Measurements from ENCODE around the gene CEMP1.
"Not testable (repeated sequence)": the region's sequence is repeated elsewhere in the genome, so short reads cannot be mapped to it uniquely, and the experiment has no call there.

DNA sequence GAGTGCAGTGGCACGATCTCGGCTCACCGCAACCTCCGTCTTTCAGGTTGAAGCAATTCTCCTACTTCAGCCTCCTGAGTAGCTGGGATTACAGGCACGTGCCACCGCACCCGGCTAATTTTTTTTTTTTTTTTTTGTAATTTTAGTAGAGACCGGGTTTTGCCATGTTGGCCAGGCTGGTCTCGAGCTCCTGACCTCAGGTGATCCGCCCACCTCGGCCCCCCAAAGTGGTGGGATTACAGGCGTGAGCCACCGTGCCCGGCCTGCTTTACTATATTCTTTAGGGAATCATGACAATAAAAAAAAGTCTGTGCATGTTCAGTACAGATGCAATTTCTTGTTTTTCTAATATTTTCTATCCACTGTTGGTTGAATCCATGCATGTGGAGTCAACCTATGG, 12.6 kb upstream of the CEMP1 start:
- TF ChIP-seq, protein P1, sequence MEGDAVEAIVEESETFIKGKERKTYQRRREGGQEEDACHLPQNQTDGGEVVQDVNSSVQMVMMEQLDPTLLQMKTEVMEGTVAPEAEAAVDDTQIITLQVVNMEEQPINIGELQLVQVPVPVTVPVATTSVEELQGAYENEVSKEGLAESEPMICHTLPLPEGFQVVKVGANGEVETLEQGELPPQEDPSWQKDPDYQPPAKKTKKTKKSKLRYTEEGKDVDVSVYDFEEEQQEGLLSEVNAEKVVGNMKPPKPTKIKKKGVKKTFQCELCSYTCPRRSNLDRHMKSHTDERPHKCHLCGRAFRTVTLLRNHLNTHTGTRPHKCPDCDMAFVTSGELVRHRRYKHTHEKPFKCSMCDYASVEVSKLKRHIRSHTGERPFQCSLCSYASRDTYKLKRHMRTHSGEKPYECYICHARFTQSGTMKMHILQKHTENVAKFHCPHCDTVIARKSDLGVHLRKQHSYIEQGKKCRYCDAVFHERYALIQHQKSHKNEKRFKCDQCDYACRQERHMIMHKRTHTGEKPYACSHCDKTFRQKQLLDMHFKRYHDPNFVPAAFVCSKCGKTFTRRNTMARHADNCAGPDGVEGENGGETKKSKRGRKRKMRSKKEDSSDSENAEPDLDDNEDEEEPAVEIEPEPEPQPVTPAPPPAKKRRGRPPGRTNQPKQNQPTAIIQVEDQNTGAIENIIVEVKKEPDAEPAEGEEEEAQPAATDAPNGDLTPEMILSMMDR (IDR thresholded peaks at IDR 0.05) = not testable (repeated sequence)
- not testable (repeated sequence) for TF ChIP-seq POLR2A, POLR2AphosphoS5 (IDR thresholded peaks at IDR 0.05)
